GM12864 (cell line): ENCODE data around the gene CBX2.
"Not testable (repeated sequence)": the region's sequence is repeated elsewhere in the genome, so short reads cannot be mapped to it uniquely, and the experiment has no call there.

Experiments
- DNase-seq: peaks from one replicate; pipeline ENCODE4 v3.0.0-alpha.2; 2011; ENCODE audit warnings: low read depth
- H3K4me3 ChIP-seq: 2 replicates; pipeline ENCODE4 v1.5.1; 2011; ENCODE audit warnings: mild to moderate bottlenecking, low read depth, low read length, control low read depth
- TF ChIP-seq, protein P1 (sequence below): IDR thresholded peaks from 2 replicates; pipeline ENCODE4 v1.5.1; 2011; ENCODE audit warnings: low read depth, mild to moderate bottlenecking, moderate library complexity, low read length, control low read depth, inconsistent platforms; ENCODE audit errors: missing control alignments

CBX2 gene

DNA sequence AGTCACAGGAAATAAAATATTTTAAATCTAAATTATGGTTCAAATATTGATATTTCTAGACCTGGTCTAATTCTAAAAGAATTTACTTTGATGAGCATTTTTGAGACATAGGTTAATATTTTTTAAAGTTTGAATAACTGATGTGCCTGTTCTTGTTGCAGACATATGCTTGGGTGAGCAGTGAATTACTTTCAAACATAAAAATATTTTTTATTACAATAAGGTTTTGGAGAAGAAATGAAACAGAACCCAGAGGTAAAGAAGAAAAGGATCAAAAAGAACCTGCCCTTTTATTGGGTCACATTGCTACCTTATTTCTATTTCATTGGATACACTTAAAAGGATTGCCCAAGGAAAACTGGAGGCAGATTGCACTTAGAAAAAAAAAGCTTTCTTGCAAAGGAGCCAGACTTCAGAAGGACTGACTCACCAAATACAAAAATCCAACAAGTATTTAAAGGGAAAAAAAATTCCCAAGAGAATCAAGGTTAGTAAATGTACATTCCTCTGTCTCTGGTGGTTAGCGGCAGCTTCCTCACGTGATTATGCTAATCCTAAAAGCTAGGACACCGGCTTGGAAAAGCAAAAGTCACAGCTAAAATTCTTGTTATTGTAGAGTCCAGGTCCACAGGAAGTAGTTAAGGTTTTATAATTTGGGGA is 28.7 kb upstream of the CBX2 start:
- TF ChIP-seq, protein P1, sequence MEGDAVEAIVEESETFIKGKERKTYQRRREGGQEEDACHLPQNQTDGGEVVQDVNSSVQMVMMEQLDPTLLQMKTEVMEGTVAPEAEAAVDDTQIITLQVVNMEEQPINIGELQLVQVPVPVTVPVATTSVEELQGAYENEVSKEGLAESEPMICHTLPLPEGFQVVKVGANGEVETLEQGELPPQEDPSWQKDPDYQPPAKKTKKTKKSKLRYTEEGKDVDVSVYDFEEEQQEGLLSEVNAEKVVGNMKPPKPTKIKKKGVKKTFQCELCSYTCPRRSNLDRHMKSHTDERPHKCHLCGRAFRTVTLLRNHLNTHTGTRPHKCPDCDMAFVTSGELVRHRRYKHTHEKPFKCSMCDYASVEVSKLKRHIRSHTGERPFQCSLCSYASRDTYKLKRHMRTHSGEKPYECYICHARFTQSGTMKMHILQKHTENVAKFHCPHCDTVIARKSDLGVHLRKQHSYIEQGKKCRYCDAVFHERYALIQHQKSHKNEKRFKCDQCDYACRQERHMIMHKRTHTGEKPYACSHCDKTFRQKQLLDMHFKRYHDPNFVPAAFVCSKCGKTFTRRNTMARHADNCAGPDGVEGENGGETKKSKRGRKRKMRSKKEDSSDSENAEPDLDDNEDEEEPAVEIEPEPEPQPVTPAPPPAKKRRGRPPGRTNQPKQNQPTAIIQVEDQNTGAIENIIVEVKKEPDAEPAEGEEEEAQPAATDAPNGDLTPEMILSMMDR, result no peak
- DNase-seq, result no peak
- H3K4me3 ChIP-seq, result no peak overlapping the region

DNA sequence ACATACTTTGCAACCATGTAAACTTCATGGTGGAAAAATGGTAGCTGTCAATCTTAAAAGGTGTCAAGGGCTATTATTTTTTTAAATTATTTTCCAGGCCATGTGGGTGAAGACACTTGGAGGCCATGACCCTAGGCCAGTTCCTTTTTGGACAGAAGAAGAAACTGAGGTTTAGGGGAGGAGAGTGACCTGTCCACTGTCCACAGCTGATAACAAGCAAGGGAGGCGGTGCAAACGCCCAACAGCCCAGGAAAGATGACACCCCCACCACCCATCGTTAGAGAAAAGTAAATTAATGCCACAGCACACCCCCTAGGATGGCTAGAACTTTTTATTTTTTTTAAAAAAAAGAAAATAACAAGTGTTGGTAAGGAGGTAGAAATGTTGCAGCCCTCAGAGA is 28.0 kb upstream of the CBX2 start:
- TF ChIP-seq, protein P1, result no peak
- DNase-seq, result no peak
- H3K4me3 ChIP-seq, result no peak overlapping the region

GRCh38 chr17:79750650-79751545 is 27.1 kb upstream of the CBX2 start:
- DNase-seq, result no peak
- TF ChIP-seq, protein P1, result no peak
- H3K4me3 ChIP-seq, result no peak overlapping the region

- no peak overlapping the region for H3K4me3 ChIP-seq
- no peak for DNase-seq
- TF ChIP-seq, protein P1, result no peak
Observed at GRCh38 chr17:79752175-79752574, 25.8 kb upstream of the CBX2 start.

DNA sequence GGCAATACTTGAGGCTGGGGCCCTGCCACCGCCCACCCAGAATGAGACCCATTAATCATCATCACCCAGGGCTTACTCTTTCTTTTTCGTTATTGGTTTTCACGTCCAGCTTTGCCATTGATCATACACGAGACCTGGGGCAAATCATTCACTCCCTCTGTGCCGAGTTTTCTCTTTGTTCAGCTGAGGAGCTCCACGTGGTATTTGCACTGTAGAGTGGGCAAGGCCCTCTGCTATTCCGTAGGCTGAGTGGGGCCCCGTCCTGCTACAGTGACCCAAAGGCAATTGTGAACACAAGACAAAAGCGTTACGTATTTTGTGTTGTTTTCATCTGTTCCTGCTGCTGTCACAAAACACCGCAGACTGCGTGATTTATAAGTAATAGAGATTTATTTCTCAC is 23.6 kb upstream of the CBX2 start:
- no peak for DNase-seq
- TF ChIP-seq, protein P1, result no peak

GRCh38 chr17:79754903-79755302 is 23.0 kb upstream of the CBX2 start:
- DNase-seq, H3K4me3 ChIP-seq: not testable (repeated sequence)

More for the DNA sequence above, 23.6 kb upstream of the CBX2 start:
- H3K4me3 ChIP-seq, result no peak overlapping the region

DNA sequence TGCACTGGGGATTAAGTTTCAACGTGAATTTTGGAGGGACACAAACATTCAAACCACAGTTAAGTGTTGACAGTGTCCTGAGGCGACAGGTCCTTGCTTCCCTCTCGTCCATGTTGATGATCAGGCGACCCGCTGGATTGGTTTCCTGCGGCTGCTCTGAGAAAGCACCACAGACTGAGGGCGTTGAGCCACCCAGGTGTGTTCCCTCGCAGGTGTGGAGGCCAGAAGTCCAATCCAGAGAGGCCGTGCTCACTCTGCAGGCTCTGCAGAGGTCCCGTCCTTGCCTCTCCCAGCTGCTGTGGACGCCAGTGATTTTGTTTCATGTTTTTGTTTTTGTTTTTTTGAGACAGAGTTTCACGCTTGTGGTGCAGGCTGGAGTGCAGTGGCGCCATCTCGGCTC is 22.4 kb upstream of the CBX2 start:
- TF ChIP-seq, protein P1, result no peak
- DNase-seq, result no peak
- no peak overlapping the region for H3K4me3 ChIP-seq
